ENCODE data around the gene ETV1.

DNA sequence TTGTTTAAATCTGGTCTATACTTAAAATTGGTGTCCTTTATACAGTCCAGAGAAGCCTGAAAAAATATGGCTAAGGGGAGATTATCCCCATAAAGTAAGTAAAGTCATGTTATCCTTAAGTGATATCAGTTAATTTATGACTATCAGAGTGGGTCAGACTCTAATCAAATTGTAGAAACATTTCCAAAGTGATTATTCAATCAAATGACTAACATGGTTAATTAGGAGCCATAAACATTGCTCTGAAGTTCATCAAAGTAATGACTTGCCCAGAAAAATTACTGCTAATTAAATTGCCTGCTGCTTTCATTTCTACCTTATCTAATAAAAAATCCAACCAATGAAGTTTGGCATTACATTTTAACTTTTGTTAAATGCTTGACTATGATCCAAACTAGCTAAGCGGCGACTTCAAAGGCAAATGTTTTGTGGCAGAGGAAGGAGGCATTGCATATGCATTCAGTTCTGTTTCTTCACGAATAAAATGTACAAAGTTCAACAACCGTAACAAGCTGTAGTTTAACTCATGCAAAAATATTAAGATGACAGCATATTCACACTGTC is 76.7 kb downstream of the ETV1 start:
- TF ChIP-seq, protein P1, sequence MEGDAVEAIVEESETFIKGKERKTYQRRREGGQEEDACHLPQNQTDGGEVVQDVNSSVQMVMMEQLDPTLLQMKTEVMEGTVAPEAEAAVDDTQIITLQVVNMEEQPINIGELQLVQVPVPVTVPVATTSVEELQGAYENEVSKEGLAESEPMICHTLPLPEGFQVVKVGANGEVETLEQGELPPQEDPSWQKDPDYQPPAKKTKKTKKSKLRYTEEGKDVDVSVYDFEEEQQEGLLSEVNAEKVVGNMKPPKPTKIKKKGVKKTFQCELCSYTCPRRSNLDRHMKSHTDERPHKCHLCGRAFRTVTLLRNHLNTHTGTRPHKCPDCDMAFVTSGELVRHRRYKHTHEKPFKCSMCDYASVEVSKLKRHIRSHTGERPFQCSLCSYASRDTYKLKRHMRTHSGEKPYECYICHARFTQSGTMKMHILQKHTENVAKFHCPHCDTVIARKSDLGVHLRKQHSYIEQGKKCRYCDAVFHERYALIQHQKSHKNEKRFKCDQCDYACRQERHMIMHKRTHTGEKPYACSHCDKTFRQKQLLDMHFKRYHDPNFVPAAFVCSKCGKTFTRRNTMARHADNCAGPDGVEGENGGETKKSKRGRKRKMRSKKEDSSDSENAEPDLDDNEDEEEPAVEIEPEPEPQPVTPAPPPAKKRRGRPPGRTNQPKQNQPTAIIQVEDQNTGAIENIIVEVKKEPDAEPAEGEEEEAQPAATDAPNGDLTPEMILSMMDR (IDR thresholded peaks at IDR 0.05): no peak
- TF ChIP-seq POLR2A (IDR thresholded peaks at IDR 0.05): no peak
